ENCODE results near the gene PRRC2B. TPM values are rescaled to one million over a fixed set of nuclear protein-coding genes. Genes with fewer than 3 reads are reported as not detected.

The PRRC2B gene
- total and polyA plus RNA-seq, 2 of the 13 experiments (the other 11 are each of a cell fraction or from before 2014, with no cell fraction given), result 20.8 to 37.4 TPM

GRCh38 chr9:131349881-131350563 lies 43.9 kb upstream of the PRRC2B start (continued):
- TF ChIP-seq ZFP41 (CRISPR knock-in tag; IDR thresholded peaks at IDR 0.05; ENCODE audit: borderline replicate concordance) (0 out of 2 replicates have a peak, but pooled peaks have one; percentile 20), MBNL3 (CRISPR knock-in tag; conservative IDR thresholded peaks at IDR 0.05) (no peak), ELF1 (CRISPR knock-in tag; IDR thresholded peaks at IDR 0.05) (no peak), SP140L (CRISPR knock-in tag; IDR thresholded peaks at IDR 0.05; ENCODE audit: borderline replicate concordance) (no peak), TRIM24 (CRISPR knock-in tag; IDR thresholded peaks at IDR 0.05) (no peak), FOXC1 (CRISPR knock-in tag; IDR thresholded peaks at IDR 0.05; ENCODE audit: borderline replicate concordance) (no peak), ZKSCAN1 (IDR thresholded peaks at IDR 0.05; ENCODE audit: low read length) (no peak), WIZ (CRISPR knock-in tag; IDR thresholded peaks at IDR 0.05) (no peak), SOX13 (IDR thresholded peaks at IDR 0.05) (no peak), SOX13 (CRISPR knock-in tag; conservative IDR thresholded peaks at IDR 0.05 in 1 of 2, IDR thresholded peaks at IDR 0.05 in 1 of 2) (no peak), ZNF207 (IDR thresholded peaks at IDR 0.05; ENCODE audit: borderline replicate concordance) (no peak), ZNF354B (CRISPR knock-in tag; IDR thresholded peaks at IDR 0.05) (no peak), HNF1A (IDR thresholded peaks at IDR 0.05; ENCODE audit: low read depth) (no peak), HNF1A (CRISPR knock-in tag; IDR thresholded peaks at IDR 0.05; ENCODE audit: borderline replicate concordance) (no peak), HMGXB4 (CRISPR knock-in tag; IDR thresholded peaks at IDR 0.05; ENCODE audit: borderline replicate concordance in 1 of 2, low read depth in 1 of 2) (peak; percentile 74 to 85; a peak in 2 of 4 replicates), RFX1 (IDR thresholded peaks at IDR 0.05) (no peak), FOXO4 (CRISPR knock-in tag; conservative IDR thresholded peaks at IDR 0.05) (no peak), ZBTB49 (CRISPR knock-in tag; IDR thresholded peaks at IDR 0.05; ENCODE audit: borderline replicate concordance) (no peak)
